Gastrocnemius medialis (tissue), 4 donors: ENCODE data around the gene PIAS4.

ENCODE experiments used
- POLR2A ChIP-seq, 2 donors: fragments of 450-650 bp; IDR thresholded peaks; one replicate each; pipeline ENCODE4 v1.6.1; 2017; ENCODE audit warnings: antibody characterized with exemption in 2 of 2, mild to moderate bottlenecking in 2 of 2, moderate library complexity in 2 of 2
- TF ChIP-seq, protein P1 (sequence below), 5 experiments: fragments of 450-650 bp in 3 of 5; fragments of 200-600 bp in 2 of 5; sonication (generic) in 2 of 5; IDR thresholded peaks in 4 of 5; conservative IDR thresholded peaks in 1 of 5; 1 replicate in 4 of 5; 2 replicates in 1 of 5; pipeline ENCODE4 v1.5.1; 2016 to 2019; ENCODE audit warnings: antibody characterized with exemption in 5 of 5, mild to moderate bottlenecking in 3 of 5, moderate library complexity in 3 of 5

DNA sequence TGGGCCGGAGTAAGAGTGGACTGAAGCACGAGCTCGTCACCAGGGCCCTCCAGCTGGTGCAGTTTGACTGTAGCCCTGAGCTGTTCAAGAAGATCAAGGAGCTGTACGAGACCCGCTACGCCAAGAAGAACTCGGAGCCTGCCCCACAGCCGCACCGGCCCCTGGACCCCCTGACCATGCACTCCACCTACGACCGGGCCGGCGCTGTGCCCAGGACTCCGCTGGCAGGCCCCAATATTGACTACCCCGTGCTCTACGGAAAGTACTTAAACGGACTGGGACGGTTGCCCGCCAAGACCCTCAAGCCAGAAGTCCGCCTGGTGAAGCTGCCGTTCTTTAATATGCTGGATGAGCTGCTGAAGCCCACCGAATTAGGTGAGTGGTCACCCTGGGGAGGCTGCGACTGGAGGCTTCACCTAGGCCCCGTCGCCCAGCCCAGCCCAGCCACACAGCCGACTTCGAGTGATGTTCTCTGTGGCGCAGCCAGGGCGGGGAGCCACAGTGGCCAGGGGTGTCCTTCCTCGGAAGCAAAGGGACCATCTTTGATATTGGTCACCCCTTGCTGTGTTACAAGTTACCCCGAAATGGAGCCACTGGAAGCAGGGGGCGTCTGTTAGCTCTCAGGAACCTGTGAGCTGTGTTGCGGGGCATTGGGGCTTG is 5.6 kb downstream of the PIAS4 start:
- TF ChIP-seq POLR2A (IDR thresholded peaks at IDR 0.05), result no peak
- TF ChIP-seq, protein P1, sequence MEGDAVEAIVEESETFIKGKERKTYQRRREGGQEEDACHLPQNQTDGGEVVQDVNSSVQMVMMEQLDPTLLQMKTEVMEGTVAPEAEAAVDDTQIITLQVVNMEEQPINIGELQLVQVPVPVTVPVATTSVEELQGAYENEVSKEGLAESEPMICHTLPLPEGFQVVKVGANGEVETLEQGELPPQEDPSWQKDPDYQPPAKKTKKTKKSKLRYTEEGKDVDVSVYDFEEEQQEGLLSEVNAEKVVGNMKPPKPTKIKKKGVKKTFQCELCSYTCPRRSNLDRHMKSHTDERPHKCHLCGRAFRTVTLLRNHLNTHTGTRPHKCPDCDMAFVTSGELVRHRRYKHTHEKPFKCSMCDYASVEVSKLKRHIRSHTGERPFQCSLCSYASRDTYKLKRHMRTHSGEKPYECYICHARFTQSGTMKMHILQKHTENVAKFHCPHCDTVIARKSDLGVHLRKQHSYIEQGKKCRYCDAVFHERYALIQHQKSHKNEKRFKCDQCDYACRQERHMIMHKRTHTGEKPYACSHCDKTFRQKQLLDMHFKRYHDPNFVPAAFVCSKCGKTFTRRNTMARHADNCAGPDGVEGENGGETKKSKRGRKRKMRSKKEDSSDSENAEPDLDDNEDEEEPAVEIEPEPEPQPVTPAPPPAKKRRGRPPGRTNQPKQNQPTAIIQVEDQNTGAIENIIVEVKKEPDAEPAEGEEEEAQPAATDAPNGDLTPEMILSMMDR (IDR thresholded peaks at IDR 0.05 in 4 of 5, conservative IDR thresholded peaks at IDR 0.05 in 1 of 5), result no peak
